ENCODE measurements around the gene DENND10.

The DENND10 gene

DNA sequence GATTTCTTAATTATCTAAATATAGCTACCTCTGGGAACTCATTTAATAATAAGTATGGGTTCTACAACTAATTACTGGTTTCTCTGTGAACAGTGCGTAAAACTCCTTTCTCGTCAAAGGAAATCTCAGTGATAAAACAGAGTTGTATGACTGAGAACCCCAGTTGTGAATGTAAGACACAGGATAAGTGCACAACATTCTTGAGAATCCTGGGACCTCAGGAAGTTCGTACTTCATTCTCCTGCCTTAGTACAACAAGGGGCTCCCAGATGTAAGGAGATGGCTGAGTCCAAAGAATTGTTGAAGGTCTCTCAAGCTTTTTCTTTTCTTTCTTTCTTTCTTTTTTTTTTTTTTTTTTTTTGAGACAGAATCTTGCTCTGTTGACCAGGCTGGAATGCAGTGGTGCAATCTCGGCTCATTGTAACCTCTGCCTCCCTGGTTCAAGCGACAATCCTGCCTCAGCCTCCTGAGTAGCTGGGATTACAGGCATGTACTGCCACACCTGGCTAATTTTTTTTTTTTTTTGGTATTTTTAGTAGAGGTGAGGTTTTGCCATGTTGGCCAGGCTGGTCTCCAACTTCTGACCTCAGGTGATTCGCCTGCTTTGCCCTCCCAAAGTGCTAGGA lies 12.5 kb downstream of the DENND10 start:
- no peak for ATAC-seq
- no peak for TF ChIP-seq CSDC2 (CRISPR knock-in tag; IDR thresholded peaks at IDR 0.05)
- TF ChIP-seq, protein P1, sequence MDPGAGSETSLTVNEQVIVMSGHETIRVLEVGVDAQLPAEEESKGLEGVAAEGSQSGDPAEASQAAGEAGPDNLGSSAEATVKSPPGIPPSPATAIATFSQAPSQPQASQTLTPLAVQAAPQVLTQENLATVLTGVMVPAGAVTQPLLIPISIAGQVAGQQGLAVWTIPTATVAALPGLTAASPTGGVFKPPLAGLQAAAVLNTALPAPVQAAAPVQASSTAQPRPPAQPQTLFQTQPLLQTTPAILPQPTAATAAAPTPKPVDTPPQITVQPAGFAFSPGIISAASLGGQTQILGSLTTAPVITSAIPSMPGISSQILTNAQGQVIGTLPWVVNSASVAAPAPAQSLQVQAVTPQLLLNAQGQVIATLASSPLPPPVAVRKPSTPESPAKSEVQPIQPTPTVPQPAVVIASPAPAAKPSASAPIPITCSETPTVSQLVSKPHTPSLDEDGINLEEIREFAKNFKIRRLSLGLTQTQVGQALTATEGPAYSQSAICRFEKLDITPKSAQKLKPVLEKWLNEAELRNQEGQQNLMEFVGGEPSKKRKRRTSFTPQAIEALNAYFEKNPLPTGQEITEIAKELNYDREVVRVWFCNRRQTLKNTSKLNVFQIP (CRISPR knock-in tag; IDR thresholded peaks at IDR 0.05; ENCODE audit: borderline replicate concordance, low read depth): no peak
- TF ChIP-seq CSRNP3 (CRISPR knock-in tag; IDR thresholded peaks at IDR 0.05): no peak
- TF ChIP-seq, protein P2, sequence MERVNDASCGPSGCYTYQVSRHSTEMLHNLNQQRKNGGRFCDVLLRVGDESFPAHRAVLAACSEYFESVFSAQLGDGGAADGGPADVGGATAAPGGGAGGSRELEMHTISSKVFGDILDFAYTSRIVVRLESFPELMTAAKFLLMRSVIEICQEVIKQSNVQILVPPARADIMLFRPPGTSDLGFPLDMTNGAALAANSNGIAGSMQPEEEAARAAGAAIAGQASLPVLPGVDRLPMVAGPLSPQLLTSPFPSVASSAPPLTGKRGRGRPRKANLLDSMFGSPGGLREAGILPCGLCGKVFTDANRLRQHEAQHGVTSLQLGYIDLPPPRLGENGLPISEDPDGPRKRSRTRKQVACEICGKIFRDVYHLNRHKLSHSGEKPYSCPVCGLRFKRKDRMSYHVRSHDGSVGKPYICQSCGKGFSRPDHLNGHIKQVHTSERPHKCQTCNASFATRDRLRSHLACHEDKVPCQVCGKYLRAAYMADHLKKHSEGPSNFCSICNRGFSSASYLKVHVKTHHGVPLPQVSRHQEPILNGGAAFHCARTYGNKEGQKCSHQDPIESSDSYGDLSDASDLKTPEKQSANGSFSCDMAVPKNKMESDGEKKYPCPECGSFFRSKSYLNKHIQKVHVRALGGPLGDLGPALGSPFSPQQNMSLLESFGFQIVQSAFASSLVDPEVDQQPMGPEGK (CRISPR knock-in tag; IDR thresholded peaks at IDR 0.05; ENCODE audit: borderline replicate concordance): no peak
- no peak for TF ChIP-seq ZNF70 (CRISPR knock-in tag; IDR thresholded peaks at IDR 0.05)
- TF ChIP-seq TCF4 (CRISPR knock-in tag; IDR thresholded peaks at IDR 0.05; ENCODE audit: borderline replicate concordance): no peak
- no peak for TF ChIP-seq GLIS3 (CRISPR knock-in tag; IDR thresholded peaks at IDR 0.05)

- ATAC-seq: no peak
- no peak for TF ChIP-seq ZNF8 (CRISPR knock-in tag; IDR thresholded peaks at IDR 0.05)
- TF ChIP-seq, protein P2 (CRISPR knock-in tag; IDR thresholded peaks at IDR 0.05; ENCODE audit: borderline replicate concordance): no peak
- no peak for TF ChIP-seq TOX (CRISPR knock-in tag; IDR thresholded peaks at IDR 0.05; ENCODE audit: borderline replicate concordance)
- TF ChIP-seq ARNTL (CRISPR knock-in tag; IDR thresholded peaks at IDR 0.05; ENCODE audit: borderline replicate concordance, low read depth): no peak
- TF ChIP-seq, protein P3, sequence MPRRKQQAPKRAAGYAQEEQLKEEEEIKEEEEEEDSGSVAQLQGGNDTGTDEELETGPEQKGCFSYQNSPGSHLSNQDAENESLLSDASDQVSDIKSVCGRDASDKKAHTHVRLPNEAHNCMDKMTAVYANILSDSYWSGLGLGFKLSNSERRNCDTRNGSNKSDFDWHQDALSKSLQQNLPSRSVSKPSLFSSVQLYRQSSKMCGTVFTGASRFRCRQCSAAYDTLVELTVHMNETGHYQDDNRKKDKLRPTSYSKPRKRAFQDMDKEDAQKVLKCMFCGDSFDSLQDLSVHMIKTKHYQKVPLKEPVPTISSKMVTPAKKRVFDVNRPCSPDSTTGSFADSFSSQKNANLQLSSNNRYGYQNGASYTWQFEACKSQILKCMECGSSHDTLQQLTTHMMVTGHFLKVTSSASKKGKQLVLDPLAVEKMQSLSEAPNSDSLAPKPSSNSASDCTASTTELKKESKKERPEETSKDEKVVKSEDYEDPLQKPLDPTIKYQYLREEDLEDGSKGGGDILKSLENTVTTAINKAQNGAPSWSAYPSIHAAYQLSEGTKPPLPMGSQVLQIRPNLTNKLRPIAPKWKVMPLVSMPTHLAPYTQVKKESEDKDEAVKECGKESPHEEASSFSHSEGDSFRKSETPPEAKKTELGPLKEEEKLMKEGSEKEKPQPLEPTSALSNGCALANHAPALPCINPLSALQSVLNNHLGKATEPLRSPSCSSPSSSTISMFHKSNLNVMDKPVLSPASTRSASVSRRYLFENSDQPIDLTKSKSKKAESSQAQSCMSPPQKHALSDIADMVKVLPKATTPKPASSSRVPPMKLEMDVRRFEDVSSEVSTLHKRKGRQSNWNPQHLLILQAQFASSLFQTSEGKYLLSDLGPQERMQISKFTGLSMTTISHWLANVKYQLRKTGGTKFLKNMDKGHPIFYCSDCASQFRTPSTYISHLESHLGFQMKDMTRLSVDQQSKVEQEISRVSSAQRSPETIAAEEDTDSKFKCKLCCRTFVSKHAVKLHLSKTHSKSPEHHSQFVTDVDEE (CRISPR knock-in tag; IDR thresholded peaks at IDR 0.05): no peak
- TF ChIP-seq OSR1 (CRISPR knock-in tag; IDR thresholded peaks at IDR 0.05): no peak
- TF ChIP-seq GLIS3 (CRISPR knock-in tag; IDR thresholded peaks at IDR 0.05): no peak
- no peak for TF ChIP-seq BACH2 (CRISPR knock-in tag; IDR thresholded peaks at IDR 0.05; ENCODE audit: borderline replicate concordance)
- TF ChIP-seq ESRRG (CRISPR knock-in tag; IDR thresholded peaks at IDR 0.05): no peak
- no peak for TF ChIP-seq CSDC2 (CRISPR knock-in tag; IDR thresholded peaks at IDR 0.05)
- TF ChIP-seq, protein P1 (CRISPR knock-in tag; IDR thresholded peaks at IDR 0.05; ENCODE audit: borderline replicate concordance, low read depth): no peak
- TF ChIP-seq ZFP30 (CRISPR knock-in tag; IDR thresholded peaks at IDR 0.05): no peak
Measured at GRCh38 chr10:119118231-119118630, 14.3 kb downstream of the DENND10 start.

- ATAC-seq: no peak
- TF ChIP-seq ISL1 (CRISPR knock-in tag; IDR thresholded peaks at IDR 0.05) (no peak), ARNTL (CRISPR knock-in tag; IDR thresholded peaks at IDR 0.05; ENCODE audit: borderline replicate concordance, low read depth) (no peak), ZNF70 (CRISPR knock-in tag; IDR thresholded peaks at IDR 0.05) (no peak), ESRRG (CRISPR knock-in tag; IDR thresholded peaks at IDR 0.05) (no peak), CSDC2 (CRISPR knock-in tag; IDR thresholded peaks at IDR 0.05) (no peak), TOX (CRISPR knock-in tag; IDR thresholded peaks at IDR 0.05; ENCODE audit: borderline replicate concordance) (no peak), ZC3H10 (CRISPR knock-in tag; IDR thresholded peaks at IDR 0.05) (no peak), ZFP30 (CRISPR knock-in tag; IDR thresholded peaks at IDR 0.05) (no peak), OSR1 (CRISPR knock-in tag; IDR thresholded peaks at IDR 0.05) (no peak), TCF4 (CRISPR knock-in tag; IDR thresholded peaks at IDR 0.05; ENCODE audit: borderline replicate concordance) (no peak), ZFP3 (CRISPR knock-in tag; IDR thresholded peaks at IDR 0.05) (no peak)
- TF ChIP-seq, protein P1 (CRISPR knock-in tag; IDR thresholded peaks at IDR 0.05; ENCODE audit: borderline replicate concordance, low read depth): no peak
- TF ChIP-seq, protein P4, sequence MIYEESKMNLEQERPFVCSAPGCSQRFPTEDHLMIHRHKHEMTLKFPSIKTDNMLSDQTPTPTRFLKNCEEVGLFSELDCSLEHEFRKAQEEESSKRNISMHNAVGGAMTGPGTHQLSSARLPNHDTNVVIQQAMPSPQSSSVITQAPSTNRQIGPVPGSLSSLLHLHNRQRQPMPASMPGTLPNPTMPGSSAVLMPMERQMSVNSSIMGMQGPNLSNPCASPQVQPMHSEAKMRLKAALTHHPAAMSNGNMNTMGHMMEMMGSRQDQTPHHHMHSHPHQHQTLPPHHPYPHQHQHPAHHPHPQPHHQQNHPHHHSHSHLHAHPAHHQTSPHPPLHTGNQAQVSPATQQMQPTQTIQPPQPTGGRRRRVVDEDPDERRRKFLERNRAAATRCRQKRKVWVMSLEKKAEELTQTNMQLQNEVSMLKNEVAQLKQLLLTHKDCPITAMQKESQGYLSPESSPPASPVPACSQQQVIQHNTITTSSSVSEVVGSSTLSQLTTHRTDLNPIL (CRISPR knock-in tag; IDR thresholded peaks at IDR 0.05; ENCODE audit: low read depth): no peak
Measured at GRCh38 chr10:119119400-119119799, 15.5 kb downstream of the DENND10 start.
